GM08714 (cell line): Measurements from ENCODE around the gene BTN3A1.
"Not testable (repeated sequence)": the region's sequence is repeated elsewhere in the genome, so short reads cannot be mapped to it uniquely, and the experiment has no call there.

Experiments used
- H3K4me3 ChIP-seq: fragments of 200-500 bp; sonication (Bioruptor generic); 2 replicates; pipeline ENCODE4 v1.5.1; 2014; ENCODE audit warnings: mild to moderate bottlenecking, low read length, inconsistent platforms
- ZNF274 ChIP-seq: IDR thresholded peaks from 2 replicates; pipeline ENCODE4 v1.6.1; 2012; ENCODE audit warnings: mild to moderate bottlenecking, low read depth, low read length

Gene BTN3A1

DNA sequence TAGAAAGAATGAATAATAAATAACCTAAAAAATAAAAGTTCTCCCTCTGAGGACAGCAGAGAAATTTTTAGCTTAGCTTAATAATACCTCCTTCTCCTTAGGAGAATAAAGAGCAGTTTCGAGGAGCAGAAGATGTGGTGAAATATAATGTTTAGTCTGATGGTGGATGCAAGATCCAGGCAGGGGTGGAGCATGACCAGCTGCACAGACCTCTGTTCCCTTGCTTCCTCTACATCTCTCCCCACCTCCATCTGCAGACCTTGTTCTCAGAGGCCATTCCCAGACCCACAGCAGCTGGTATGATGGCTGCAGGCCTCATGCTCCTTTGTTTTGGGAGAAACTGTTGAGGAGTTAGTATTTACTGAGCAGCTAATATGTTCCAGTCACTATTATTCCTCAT is 35.6 kb upstream of the BTN3A1 start:
- no peak for TF ChIP-seq ZNF274
- peak overlapping the region; percentile 98 for H3K4me3 ChIP-seq

DNA sequence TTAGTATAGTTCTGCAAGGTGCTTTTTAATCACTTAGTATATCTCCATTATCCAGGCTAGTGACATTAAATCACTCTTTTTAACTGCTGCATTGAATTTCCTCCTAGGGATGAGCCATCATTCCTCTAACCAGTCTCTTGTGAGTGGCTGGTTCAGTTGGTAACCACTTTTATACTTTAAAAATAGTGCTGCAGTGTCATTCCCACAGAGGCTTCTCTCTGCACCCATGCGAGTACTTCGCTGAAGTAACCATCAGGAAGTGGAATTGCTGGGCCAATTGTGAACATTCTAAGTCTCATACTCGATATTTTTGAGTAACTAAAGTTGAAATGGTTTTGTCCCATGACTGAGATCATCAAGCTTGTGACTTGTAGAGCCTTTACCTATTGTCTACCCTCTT is 35.0 kb upstream of the BTN3A1 start:
- no peak for TF ChIP-seq ZNF274
- peak overlapping the region; percentile 39; the same call in 1 of the 2 replicates for H3K4me3 ChIP-seq

DNA sequence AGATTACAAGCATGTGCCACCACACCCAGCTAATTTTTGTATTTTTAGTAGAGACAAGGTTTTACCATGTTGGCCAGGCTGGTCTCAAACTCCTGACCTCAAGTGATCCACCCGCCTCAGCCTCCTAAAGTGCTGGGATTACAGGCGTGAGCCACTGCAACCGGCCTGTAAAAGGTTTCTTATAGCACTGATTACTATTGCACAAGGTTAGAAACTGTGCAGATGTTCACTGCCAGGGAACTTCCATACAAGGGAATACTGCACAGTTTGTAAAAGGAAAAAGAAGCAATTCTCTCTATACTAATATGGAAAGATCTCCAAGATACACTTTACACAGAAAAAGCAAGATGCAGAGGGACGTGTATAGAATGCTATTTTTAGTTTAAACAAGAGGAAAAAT is 30.3 kb upstream of the BTN3A1 start:
- not testable (repeated sequence) for H3K4me3 ChIP-seq

DNA sequence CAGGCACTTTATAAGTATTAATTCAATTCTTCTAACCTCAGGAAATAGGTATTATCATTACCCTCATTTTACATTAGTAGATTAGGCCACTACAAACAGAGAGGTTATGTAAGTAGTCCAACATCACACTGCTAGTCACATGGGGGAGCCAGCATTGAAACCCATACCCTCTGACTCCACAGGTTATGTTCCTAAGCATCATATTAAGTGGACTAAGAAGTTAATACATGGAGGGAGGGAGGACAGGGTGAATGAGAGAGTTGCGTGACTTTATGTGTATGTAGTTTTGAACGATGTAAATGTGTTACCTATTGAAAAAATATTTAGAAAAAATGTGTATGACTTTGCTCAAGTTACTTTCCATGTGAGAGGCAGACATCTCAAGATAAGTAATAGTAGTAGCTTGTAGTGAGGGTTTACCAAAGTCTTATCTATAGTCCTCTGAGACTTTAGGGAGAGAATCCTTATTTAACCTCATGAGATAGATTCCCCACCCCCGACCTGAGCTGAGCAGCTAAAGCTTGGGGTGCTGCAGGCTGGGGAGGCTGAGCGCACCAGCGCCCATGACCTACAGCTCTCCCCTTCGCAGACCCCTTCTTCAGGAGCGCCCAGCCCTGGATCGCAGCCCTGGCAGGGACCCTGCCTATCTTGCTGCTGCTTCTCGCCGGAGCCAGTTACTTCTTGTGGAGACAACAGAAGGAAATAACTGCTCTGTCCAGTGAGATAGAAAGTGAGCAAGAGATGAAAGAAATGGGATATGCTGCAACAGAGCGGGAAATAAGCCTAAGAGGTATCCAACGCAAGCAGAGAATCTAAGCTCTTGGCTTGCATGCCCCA is 29.5 kb upstream of the BTN3A1 start:
- no peak for TF ChIP-seq ZNF274
- H3K4me3 ChIP-seq = no peak overlapping the region

DNA sequence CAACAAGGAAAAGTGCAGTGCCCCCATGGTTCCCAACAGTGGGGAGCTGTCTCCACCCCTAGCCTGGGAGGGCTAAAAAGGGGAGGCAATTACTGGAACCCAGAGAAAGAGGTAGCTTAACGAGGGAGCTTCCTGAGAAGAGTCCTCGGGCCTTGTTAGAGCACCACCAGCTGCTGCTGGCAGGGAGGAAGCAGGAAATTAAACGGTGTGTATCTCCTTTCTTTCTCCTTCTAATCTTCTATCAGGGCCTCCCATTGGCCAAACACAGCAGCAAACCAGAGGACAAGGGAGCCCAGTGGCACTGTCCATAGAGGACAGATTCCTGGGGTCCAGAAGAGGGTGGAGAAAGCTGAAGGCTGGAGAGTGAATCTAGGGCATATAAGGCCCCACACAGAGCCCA is 26.8 kb upstream of the BTN3A1 start:
- H3K4me3 ChIP-seq = no peak overlapping the region
- no peak for TF ChIP-seq ZNF274

DNA sequence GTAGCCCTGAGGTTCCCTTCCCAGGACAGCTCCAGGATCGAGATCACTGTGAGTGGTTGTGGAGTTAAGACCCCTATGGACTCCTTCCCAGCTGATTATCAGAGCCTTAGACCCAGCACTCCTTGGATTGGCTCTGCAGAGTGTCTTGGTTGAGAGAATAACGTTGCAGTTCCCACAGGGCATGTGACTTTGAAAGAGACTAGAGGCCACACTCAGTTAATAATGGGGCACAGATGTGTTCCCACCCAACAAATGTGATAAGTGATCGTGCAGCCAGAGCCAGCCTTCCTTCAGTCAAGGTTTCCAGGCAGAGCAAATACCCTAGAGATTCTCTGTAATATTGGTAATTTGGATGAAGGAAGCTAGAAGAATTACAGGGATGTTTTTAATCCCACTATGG is 24.4 kb upstream of the BTN3A1 start:
- H3K4me3 ChIP-seq = no peak overlapping the region
- no peak for TF ChIP-seq ZNF274

DNA sequence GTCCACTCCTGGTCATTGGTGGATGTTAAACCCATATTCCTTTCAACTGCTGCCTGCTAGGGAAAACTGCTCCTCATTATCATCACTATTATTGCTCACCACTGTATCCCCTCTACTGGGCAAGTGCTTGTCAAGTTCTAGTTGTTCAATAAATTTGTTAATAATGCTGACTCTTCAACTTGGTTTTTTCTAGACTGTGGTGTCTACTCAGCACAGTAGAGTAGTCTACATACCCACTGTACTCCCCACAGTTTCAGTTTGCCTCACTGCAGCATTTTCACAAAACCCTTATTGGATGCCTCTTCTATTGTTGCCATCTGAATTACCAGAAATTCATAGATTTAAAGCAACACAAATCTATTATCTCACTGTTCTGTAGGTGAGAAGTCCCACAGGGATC is 23.9 kb upstream of the BTN3A1 start:
- not testable (repeated sequence) for H3K4me3 ChIP-seq

DNA sequence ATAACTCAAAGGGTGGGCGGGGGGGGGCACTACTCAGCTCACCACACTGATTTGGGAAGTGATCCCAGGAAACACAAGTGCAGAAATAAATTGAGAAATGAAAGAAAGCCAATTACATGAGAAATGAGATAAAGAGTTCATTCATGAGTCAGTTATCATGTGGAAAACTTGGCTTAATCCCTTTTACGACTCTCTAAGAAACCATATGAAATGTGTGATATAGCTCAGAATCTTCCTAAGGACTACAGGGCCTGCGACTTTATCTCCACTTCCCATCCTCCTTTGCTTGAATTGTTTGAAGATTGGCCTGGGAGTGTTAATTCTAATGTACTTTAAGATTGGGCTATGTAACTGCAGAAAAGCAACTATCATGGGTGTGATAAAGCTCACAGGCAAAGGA is 22.8 kb upstream of the BTN3A1 start:
- H3K4me3 ChIP-seq = no peak overlapping the region
- no peak for TF ChIP-seq ZNF274

DNA sequence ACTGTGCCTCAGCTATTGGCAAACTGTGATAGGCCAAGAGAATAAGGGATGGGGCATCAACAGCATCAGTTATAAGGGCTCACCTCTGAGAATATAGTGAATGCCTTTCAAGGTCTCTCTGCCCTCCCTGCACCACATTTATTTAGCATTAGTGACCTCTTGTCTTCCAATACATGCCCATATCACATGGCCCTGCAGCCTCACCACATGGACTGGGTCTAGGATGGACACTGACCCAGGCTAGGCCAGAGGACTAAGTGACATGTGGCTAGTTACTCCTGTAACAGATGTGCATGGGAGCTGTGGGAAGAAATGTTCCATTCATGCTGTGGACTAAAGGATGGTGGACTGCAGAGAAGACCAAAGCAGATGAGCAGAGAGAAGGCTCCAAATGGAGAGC is 22.3 kb upstream of the BTN3A1 start:
- H3K4me3 ChIP-seq = no peak overlapping the region
- no peak for TF ChIP-seq ZNF274

DNA sequence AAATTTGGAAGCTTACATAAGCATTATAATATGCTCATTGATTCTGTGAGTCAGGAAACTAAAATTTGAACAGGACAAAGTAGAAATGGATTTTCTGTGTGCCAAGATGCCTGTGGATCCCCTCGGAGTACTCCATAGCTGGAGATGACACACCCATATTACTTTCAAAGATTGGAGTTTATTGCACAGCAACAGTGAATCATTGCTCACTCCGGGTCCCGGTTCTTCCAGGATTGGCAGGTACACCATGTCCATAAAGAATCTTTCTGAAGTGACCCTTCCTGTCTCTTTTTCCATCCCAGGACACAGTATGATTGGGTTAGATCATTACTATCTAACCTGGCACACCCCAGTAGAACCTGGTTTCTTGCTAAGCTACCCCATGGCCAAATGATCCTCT is 21.8 kb upstream of the BTN3A1 start:
- no peak for TF ChIP-seq ZNF274
- no peak overlapping the region for H3K4me3 ChIP-seq

DNA sequence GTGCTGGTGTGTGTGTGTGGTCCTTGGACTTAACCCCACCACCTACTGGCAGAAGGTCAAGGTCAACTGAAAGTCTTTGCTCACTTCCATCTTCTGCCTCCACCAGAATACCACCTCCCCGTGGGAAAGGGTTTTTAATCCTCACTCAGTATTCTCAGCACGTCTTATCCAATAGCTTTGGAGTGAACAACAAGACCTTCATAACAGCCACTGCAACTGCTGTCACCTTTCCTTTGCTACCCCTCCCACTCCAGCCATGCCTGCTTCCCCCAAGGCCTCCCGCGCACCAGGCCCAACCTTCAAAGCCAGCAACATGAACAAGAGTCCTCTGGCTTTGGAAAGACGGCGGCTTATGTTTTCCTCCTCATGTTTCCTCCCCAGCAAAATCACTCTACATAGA is 20.0 kb upstream of the BTN3A1 start:
- no peak for TF ChIP-seq ZNF274
- H3K4me3 ChIP-seq = no peak overlapping the region

DNA sequence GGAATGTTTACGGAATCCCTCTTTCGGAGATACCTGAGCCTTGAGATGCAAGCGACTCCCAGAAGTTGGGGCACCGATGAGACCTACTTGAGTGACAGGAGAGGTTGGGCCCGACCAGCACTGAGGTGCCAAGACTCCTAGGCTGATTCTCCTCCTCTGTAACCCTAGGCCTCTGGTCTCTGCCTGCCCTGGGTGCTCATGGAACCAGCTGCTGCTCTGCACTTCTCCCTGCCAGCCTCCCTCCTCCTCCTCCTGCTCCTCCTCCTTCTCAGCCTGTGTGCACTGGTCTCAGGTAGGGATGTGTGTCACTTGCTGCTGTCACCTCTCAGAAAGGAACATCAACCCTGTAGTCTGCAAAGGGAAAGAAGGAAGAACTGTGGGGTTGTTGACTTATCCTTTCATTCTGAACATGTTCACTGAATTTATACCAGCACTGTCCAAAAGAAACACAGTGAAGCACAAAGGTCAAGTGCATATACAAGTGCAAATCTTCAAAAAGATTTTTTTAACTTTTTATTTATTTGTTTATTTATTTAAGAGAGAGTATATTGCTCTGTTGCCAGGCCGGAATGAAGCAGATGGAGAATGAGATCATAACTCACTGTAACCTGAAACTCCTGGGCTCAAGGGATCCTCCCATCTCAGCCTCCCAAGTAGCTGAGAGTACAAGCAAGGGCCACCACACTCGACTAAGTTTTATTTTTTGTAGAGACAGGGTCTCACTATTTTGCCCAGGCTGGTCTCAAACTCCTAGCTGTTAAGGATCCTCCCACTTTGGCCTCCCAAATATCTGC is 18.3 kb upstream of the BTN3A1 start:
- H3K4me3 ChIP-seq = peak overlapping the region; percentile 94
- TF ChIP-seq ZNF274 = no peak

DNA sequence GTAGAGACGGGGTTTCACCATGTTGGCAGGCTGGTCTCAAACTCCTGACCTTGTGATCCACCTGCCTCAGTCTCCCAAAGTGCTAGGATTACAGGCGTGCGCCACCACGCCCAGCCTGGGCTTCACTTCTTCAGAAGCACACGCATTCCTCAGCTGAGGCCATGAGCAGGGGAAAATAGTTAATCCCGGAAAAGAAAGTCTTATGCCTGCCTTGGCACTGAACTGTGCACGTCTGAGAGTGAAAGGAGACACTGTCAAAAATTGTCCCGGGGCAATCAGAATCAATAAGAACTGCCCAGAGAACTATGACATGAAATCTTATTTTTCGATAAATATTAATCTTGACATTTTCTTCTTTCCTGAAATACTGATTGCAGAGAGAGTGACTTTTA is 16.3 kb upstream of the BTN3A1 start:
- no peak for TF ChIP-seq ZNF274
- H3K4me3 ChIP-seq = no peak overlapping the region

DNA sequence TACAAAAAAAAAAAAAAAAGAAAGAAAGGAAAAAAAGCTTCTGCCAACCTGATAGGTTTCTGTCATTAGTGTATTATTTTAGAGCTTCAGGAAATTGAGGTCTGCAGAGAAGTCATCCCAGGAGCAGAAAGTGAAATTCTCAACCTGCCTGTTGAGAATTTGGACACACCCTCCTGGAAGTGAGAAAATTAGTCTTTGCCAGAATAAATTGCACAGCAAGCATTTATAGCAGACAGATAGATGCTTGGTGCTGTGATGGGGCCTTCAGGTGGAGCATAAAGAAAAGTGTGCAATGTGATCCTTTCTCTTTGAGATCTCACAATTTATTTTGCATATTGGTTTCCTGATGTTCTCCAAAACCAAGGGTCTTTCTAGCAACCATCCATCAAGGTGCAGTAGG is 14.5 kb upstream of the BTN3A1 start:
- no peak overlapping the region for H3K4me3 ChIP-seq
- TF ChIP-seq ZNF274 = no peak

DNA sequence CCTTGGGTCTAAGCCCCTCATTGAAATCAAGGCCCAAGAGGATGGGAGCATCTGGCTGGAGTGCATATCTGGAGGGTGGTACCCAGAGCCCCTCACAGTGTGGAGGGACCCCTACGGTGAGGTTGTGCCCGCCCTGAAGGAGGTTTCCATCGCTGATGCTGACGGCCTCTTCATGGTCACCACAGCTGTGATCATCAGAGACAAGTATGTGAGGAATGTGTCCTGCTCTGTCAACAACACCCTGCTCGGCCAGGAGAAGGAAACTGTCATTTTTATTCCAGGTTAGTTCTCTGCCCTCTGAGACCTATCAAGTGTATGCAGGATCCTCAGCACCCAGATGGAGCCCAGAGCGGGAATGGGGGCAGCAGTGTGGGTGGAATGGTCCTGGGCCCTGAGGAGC is 14.1 kb upstream of the BTN3A1 start:
- H3K4me3 ChIP-seq = no peak overlapping the region
- TF ChIP-seq ZNF274 = no peak
